Muscle of back (tissue), 11 donors: ENCODE data around the gene YWHAG. TPM values are rescaled to one million over a fixed set of nuclear protein-coding genes. Genes with fewer than 3 reads are reported as not detected.
A peak's percentile ranks its signal among the peaks of the same experiment; 100 is the strongest.
"Not testable (repeated sequence)": the region's sequence is repeated elsewhere in the genome, so short reads cannot be mapped to it uniquely, and the experiment has no call there.

ENCODE experiments used
- DNase-seq, 3 donors: peaks; one replicate each; pipeline versions ENCODE4 v3.0.0 to v3.0.0-alpha.2; 2013
- polyA plus RNA-seq, 10 donors: library from polyadenylated mRNA; unstranded; fragments of 120-200 nt; gene quantifications; one replicate each; pipeline ENCODE4 v1.2.1, GENCODE V29; 2013; ENCODE audit not compliant: insufficient read length in 10 of 10

Gene YWHAG
- polyA plus RNA-seq, 10 donors: 146 to 214 (median 169) TPM

GRCh38 chr7:76383089-76383944 is 24.5 kb upstream of the YWHAG start:
- DNase-seq: no peak

- no peak for DNase-seq
Measured at GRCh38 chr7:76381814-76382213, 23.0 kb upstream of the YWHAG start.

- no peak for DNase-seq
Measured at GRCh38 chr7:76380623-76380966, 21.8 kb upstream of the YWHAG start.

- DNase-seq: peak in 1 of 3 donors; percentile 59
Measured at GRCh38 chr7:76377186-76377918, 18.6 kb upstream of the YWHAG start.

GRCh38 chr7:76375251-76375650 is 16.5 kb upstream of the YWHAG start:
- DNase-seq: no peak

- DNase-seq: no peak
Measured at GRCh38 chr7:76372984-76373833, 14.4 kb upstream of the YWHAG start.

GRCh38 chr7:76371396-76371795 is 12.6 kb upstream of the YWHAG start:
- DNase-seq: no peak

- DNase-seq: no peak
Measured at GRCh38 chr7:76369018-76369417, 10.2 kb upstream of the YWHAG start.

GRCh38 chr7:76368190-76368589 is 9.4 kb upstream of the YWHAG start:
- no peak for DNase-seq

GRCh38 chr7:76364198-76364584 is 5.4 kb upstream of the YWHAG start:
- DNase-seq: peak in 1 of 3 donors; percentile 53

GRCh38 chr7:76363754-76364153 is 5.0 kb upstream of the YWHAG start:
- DNase-seq: not testable (repeated sequence)

GRCh38 chr7:76359978-76360638 is 1.3 kb upstream of the YWHAG start:
- DNase-seq: no peak

GRCh38 chr7:76359111-76359977 is 553 bp upstream of the YWHAG start:
- DNase-seq: peak; percentile 98 to 99 (median 99)

- DNase-seq: peak; percentile 53 to 91 (median 75)
Measured at GRCh38 chr7:76358011-76358480, 745 bp downstream of the YWHAG start.

- no peak for DNase-seq
Measured at GRCh38 chr7:76357475-76358010, 1.2 kb downstream of the YWHAG start.

- DNase-seq: peak in 1 of 3 donors; percentile 60
Measured at GRCh38 chr7:76356823-76357222, 2.0 kb downstream of the YWHAG start.

GRCh38 chr7:76356115-76356514 is 2.7 kb downstream of the YWHAG start:
- no peak for DNase-seq

- DNase-seq: no peak
Measured at GRCh38 chr7:76354981-76355730, 3.6 kb downstream of the YWHAG start.

- DNase-seq: no peak
Measured at GRCh38 chr7:76354516-76354915, 4.3 kb downstream of the YWHAG start.
